Measurements from ENCODE around the gene CLNS1A.
A peak's percentile ranks its signal among the peaks of the same experiment; 100 is the strongest.

The CLNS1A gene

DNA sequence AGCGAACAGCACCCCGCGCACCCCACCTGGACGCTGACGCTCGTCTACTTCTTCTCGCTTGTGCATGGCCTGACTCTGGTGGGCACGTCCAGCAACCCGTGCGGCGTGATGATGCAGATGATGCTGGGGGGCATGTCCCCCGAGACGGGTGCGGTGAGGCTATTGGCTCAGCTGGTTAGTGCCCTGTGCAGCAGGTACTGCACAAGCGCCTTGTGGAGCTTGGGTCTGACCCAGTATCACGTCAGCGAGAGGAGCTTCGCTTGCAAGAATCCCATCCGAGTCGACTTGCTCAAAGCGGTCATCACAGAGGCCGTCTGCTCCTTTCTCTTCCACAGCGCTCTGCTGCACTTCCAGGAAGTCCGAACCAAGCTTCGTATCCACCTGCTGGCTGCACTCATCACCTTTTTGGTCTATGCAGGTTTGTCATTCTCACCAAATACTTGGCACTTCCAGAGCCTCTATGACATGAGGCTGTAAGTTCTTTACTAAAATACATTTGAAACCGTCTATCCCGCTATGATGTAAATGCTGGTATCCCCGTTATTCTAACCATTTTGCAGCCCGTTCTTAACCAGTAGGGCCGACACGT lies 47.3 kb downstream of the CLNS1A start:
- Histone ChIP-seq H3K27ac (ENCODE audit: low read depth, low read length) (no peak overlapping the region), H4K20me1 (ENCODE audit: control insufficient read depth, insufficient read depth, low read depth, low read length) (no peaks in the 10 kb centered on the region), H3K9me3 (ENCODE audit: control insufficient read depth, insufficient read depth, low read length) (no peaks in the 10 kb centered on the region), H3F3A (ENCODE audit: control insufficient read depth, insufficient read depth) (no peaks in the 10 kb centered on the region), H3K79me2 (ENCODE audit: control insufficient read depth, low read length) (no peaks in the 10 kb centered on the region), H3K4me1 (ENCODE audit: control insufficient read depth, low read length) (peaks cover 15% of the 10 kb centered on the region), H3K36me3 (ENCODE audit: control insufficient read depth, low read length) (no peaks in the 10 kb centered on the region), H3K4me2 (ENCODE audit: low read length) (peak overlapping the region; percentile 62), H3K4me3 (ENCODE audit: low read length) (peak overlapping the region; percentile 73), H3K27me3 (ENCODE audit: control insufficient read depth, low read length) (peaks cover 9% of the 10 kb centered on the region), H3K9me2 (replicated peaks; ENCODE audit: control insufficient read depth, low read length) (no peaks in the 10 kb centered on the region)
- TF ChIP-seq EZH2phosphoT487 (IDR thresholded peaks at IDR 0.05; ENCODE audit: borderline replicate concordance, low read length): no peak
- TF ChIP-seq, protein P1, sequence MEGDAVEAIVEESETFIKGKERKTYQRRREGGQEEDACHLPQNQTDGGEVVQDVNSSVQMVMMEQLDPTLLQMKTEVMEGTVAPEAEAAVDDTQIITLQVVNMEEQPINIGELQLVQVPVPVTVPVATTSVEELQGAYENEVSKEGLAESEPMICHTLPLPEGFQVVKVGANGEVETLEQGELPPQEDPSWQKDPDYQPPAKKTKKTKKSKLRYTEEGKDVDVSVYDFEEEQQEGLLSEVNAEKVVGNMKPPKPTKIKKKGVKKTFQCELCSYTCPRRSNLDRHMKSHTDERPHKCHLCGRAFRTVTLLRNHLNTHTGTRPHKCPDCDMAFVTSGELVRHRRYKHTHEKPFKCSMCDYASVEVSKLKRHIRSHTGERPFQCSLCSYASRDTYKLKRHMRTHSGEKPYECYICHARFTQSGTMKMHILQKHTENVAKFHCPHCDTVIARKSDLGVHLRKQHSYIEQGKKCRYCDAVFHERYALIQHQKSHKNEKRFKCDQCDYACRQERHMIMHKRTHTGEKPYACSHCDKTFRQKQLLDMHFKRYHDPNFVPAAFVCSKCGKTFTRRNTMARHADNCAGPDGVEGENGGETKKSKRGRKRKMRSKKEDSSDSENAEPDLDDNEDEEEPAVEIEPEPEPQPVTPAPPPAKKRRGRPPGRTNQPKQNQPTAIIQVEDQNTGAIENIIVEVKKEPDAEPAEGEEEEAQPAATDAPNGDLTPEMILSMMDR (IDR thresholded peaks at IDR 0.05; ENCODE audit: low read depth, low read length, poor library complexity, severe bottlenecking): no peak

DNA sequence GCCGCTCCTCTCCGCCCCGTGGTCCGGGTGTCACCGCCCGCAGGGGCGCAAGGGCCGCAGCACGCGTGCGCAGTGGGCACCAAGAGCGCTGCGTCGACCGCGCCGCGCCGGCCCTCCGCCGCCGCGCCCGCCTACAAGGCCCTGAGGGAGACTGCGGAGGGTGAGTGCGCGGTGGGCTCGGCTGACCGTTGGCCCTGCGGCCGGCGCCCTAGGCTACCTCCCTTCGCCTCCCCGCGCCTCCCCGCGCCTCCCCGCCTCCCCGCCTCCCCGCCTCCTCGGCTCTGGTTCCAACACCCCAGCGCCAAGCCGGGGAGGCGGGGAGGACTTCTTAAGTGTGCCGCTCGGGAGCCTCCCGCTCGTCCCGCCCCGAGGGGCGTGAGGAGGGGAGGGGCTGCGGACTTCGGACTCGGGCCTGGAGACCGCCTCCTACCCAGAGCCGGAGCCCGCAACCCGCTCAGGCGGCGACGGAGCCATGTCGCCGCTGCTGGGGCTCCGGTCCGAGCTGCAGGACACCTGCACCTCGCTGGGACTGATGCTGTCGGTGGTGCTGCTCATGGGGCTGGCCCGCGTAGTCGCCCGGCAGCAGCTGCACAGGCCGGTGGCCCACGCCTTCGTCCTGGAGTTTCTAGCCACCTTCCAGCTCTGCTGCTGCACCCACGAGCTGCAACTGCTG lies 47.9 kb downstream of the CLNS1A start, which contains the start of gene AQP11:
TSS of gene AQP11 (plus strand) at position 433 of the 673 bp plus-strand sequence. CDS start at position 473, 40 bp downstream.
- Histone ChIP-seq H3K9me3 (ENCODE audit: control insufficient read depth, insufficient read depth, low read length) (no peaks in the 10 kb centered on the region), H3K79me2 (ENCODE audit: control insufficient read depth, low read length) (no peaks in the 10 kb centered on the region), H3K9me2 (replicated peaks; ENCODE audit: control insufficient read depth, low read length) (no peaks in the 10 kb centered on the region), H4K20me1 (ENCODE audit: control insufficient read depth, insufficient read depth, low read depth, low read length) (no peaks in the 10 kb centered on the region), H3F3A (ENCODE audit: control insufficient read depth, insufficient read depth) (no peaks in the 10 kb centered on the region), H3K4me2 (ENCODE audit: low read length) (peak within 1 kb of the TSS; percentile 62), H3K4me3 (ENCODE audit: low read length) (peak within 1 kb of the TSS; percentile 73), H3K4me1 (ENCODE audit: control insufficient read depth, low read length) (peaks cover 15% of the 10 kb centered on the region), H3K36me3 (ENCODE audit: control insufficient read depth, low read length) (no peaks in the 10 kb centered on the region), H3K27ac (ENCODE audit: low read depth, low read length) (no peak within 1 kb of the TSS), H3K27me3 (ENCODE audit: control insufficient read depth, low read length) (peaks cover 9% of the 10 kb centered on the region)
- TF ChIP-seq, protein P1 (IDR thresholded peaks at IDR 0.05; ENCODE audit: low read depth, low read length, poor library complexity, severe bottlenecking): no peak
- TF ChIP-seq EZH2phosphoT487 (IDR thresholded peaks at IDR 0.05; ENCODE audit: borderline replicate concordance, low read length): no peak

DNA sequence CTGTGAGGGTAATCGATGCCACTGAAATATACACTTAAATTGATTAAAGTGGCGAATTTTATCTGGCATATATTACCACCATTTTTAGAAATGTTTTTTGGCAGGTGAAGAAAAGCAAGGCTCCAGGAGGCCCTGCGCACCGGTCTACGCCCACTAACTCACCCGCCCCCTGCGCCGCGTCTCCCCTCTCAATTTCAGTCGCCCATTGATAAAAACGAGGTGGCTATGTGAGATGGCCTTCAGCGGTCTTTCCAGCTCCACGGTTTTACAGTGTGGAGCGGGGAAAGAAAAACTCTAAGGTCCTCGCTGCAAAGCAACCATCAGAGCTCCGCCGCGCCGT lies 48.4 kb downstream of the CLNS1A start:
- Histone ChIP-seq H3K9me2 (replicated peaks; ENCODE audit: control insufficient read depth, low read length) (no peaks in the 10 kb centered on the region), H3K9me3 (ENCODE audit: control insufficient read depth, insufficient read depth, low read length) (no peaks in the 10 kb centered on the region), H3K4me3 (ENCODE audit: low read length) (peak overlapping the region; percentile 73), H3K27me3 (ENCODE audit: control insufficient read depth, low read length) (peaks cover 9% of the 10 kb centered on the region), H3K4me2 (ENCODE audit: low read length) (peak overlapping the region; percentile 62), H3K79me2 (ENCODE audit: control insufficient read depth, low read length) (no peaks in the 10 kb centered on the region), H4K20me1 (ENCODE audit: control insufficient read depth, insufficient read depth, low read depth, low read length) (no peaks in the 10 kb centered on the region), H3K36me3 (ENCODE audit: control insufficient read depth, low read length) (no peaks in the 10 kb centered on the region), H3F3A (ENCODE audit: control insufficient read depth, insufficient read depth) (no peaks in the 10 kb centered on the region), H3K4me1 (ENCODE audit: control insufficient read depth, low read length) (peaks cover 15% of the 10 kb centered on the region), H3K27ac (ENCODE audit: low read depth, low read length) (no peak overlapping the region)
- TF ChIP-seq, protein P1 (IDR thresholded peaks at IDR 0.05; ENCODE audit: low read depth, low read length, poor library complexity, severe bottlenecking): no peak
- no peak for TF ChIP-seq EZH2phosphoT487 (IDR thresholded peaks at IDR 0.05; ENCODE audit: borderline replicate concordance, low read length)
